Natural killer cell (primary cell): Measurements from ENCODE around the gene OXSR1. TPM values are rescaled to one million over a fixed set of nuclear protein-coding genes. Genes with fewer than 3 reads are reported as not detected.
A peak's percentile ranks its signal among the peaks of the same experiment; 100 is the strongest.

Source experiments
- ATAC-seq, 3 donors: fragments of 150-1000 bp in 2 of 3; fragments of 200-7000 bp in 1 of 3; cut with Tn5 transposase; 1 replicate in 1 of 3; 2 replicates in 2 of 3; pipeline ENCODE4 v1.10.0; 2021; ENCODE audit warnings: mild to moderate bottlenecking in 2 of 3, moderate library complexity in 2 of 3
- DNase-seq, 2 donors: peaks; one replicate each; pipeline versions ENCODE4 v3.0.0 to v3.0.0-alpha.2; 2013 to 2021; ENCODE audit warnings: mixed read lengths in 1 of 2
- H3K27ac ChIP-seq: one replicate; pipeline ENCODE4 v1.5.1; 2013; ENCODE audit warnings: mild to moderate bottlenecking, low read length
- H3K27me3 ChIP-seq: one replicate; pipeline ENCODE4 v1.6.1; 2013; ENCODE audit warnings: low read length; ENCODE audit not compliant: control insufficient read depth, insufficient read depth
- H3K36me3 ChIP-seq: one replicate; pipeline ENCODE4 v1.6.1; 2013; ENCODE audit warnings: low read length; ENCODE audit not compliant: control insufficient read depth, insufficient read depth
- H3K4me1 ChIP-seq: one replicate; pipeline ENCODE4 v1.6.1; 2013; ENCODE audit warnings: low read length; ENCODE audit not compliant: control insufficient read depth, insufficient read depth
- H3K4me3 ChIP-seq: one replicate; pipeline ENCODE4 v1.5.1; 2013; ENCODE audit warnings: low read length
- H3K9me3 ChIP-seq: one replicate; pipeline ENCODE4 v1.6.1; 2013; ENCODE audit warnings: low read length; ENCODE audit not compliant: control insufficient read depth, insufficient read depth
- H3K27ac Mint-ChIP-seq, 2 donors: one replicate each; pipeline ENCODE4 v1.8.0; 2022; ENCODE audit warnings: mild to moderate bottlenecking in 2 of 2, mixed read lengths in 2 of 2, moderate library complexity in 1 of 2
- H3K27me3 Mint-ChIP-seq, 2 donors: one replicate each; pipeline ENCODE4 v1.8.0; 2022; ENCODE audit warnings: low read depth in 2 of 2, mixed read lengths in 2 of 2
- H3K36me3 Mint-ChIP-seq: one replicate; pipeline ENCODE4 v1.8.0; 2022; ENCODE audit warnings: mixed read lengths
- H3K4me1 Mint-ChIP-seq, 2 donors: one replicate each; pipeline ENCODE4 v1.8.0; 2022; ENCODE audit warnings: mixed read lengths in 2 of 2
- H3K4me3 Mint-ChIP-seq: one replicate; pipeline ENCODE4 v1.8.0; 2022; ENCODE audit warnings: mild to moderate bottlenecking, moderate library complexity, mixed read lengths
- H3K9me3 Mint-ChIP-seq, 2 donors: one replicate each; pipeline ENCODE4 v1.8.0; 2022; ENCODE audit warnings: mixed read lengths in 2 of 2
- CTCF ChIP-seq: fragments of 200-600 bp; IDR thresholded peaks from one replicate; pipeline ENCODE4 v1.8.0; 2022; ENCODE audit warnings: antibody characterized with exemption
- WGBS: methylation state at CpG from one replicate; pipeline ENCODE4 v1.1.7; 2013; ENCODE audit warnings: missing lambda C conversion rate; ENCODE audit not compliant: insufficient coverage; 5-methylcytosine and 5-hydroxymethylcytosine counted together
- intact Hi-C: fragments of 100-400 bp; cut with micrococcal nuclease; formaldehyde crosslinking; loops from one replicate; pipeline ENCODE4 v1.14.2; 2022
- total RNA-seq, 4 donors: library from RNA; stranded (reverse); fragments of 120-200 nt in 1 of 4; gene quantifications; one replicate each; pipeline versions ENCODE4 v1.2.3 to v1.2.4, GENCODE V29; 2013 to 2022

The OXSR1 gene
- total RNA-seq, 3 donors from 2014 or later (not counting 1 experiment from before 2014, with no cell fraction given) = 37.2 to 46.1 (median 44.0) TPM

GRCh38 chr3:38164643-38164951 lies 740 bp upstream of the OXSR1 start:
- H3K36me3 ChIP-seq = no peaks in the 10 kb centered on the region
- Mint-ChIP-seq H3K36me3 (no peaks in the 10 kb centered on the region), H3K27me3 (no peaks in the 10 kb centered on the region), H3K4me1 (peaks cover 31 to 52% of the 10 kb centered on the region in 2 donors), H3K9me3 (no peaks in the 10 kb centered on the region), H3K27ac (peak overlapping the region; percentile 99 to 100), H3K4me3 (peak overlapping the region; percentile 95)
- under 1% methylated on average over 17 of the region's 17 CpGs for WGBS
- intact Hi-C loops = no loop called here
- no peaks in the 10 kb centered on the region for H3K27me3 ChIP-seq
- peak overlapping the region; percentile 94 for H3K4me3 ChIP-seq
- DNase-seq (no peak), ATAC-seq (peak in 1 of 3 donors; percentile 23)
- H3K4me1 ChIP-seq = peaks cover 17% of the 10 kb centered on the region
- H3K9me3 ChIP-seq = no peaks in the 10 kb centered on the region
- no peak for TF ChIP-seq CTCF
- peak overlapping the region; percentile 100 for H3K27ac ChIP-seq

- Histone ChIP-seq H3K27ac (peak overlapping the region; percentile 100), H3K27me3 (no peaks in the 10 kb centered on the region), H3K9me3 (no peaks in the 10 kb centered on the region), H3K4me3 (peak overlapping the region; percentile 94), H3K4me1 (peaks cover 17% of the 10 kb centered on the region), H3K36me3 (no peaks in the 10 kb centered on the region)
- ATAC-seq = peak in 1 of 3 donors; percentile 2
- Mint-ChIP-seq H3K4me3 (peak overlapping the region; percentile 95), H3K27me3 (no peaks in the 10 kb centered on the region), H3K4me1 (peaks cover 37 to 58% of the 10 kb centered on the region in 2 donors), H3K27ac (peak overlapping the region; percentile 99 to 100), H3K9me3 (no peaks in the 10 kb centered on the region), H3K36me3 (no peaks in the 10 kb centered on the region)
- TF ChIP-seq CTCF = no peak
- under 1% methylated on average over 62 of the region's 62 CpGs for WGBS
- intact Hi-C loops = loop anchor here (1.0 kb wide), 2 partner anchors 29 to 127 kb away; partner anchors contain the start of genes ACAA1 and DLEC1
- peak in 1 of 2 donors; percentile 60 for DNase-seq
Observed at GRCh38 chr3:38165722-38166387, 518 bp downstream of the OXSR1 start.

- WGBS = 96% methylated on average over 4 of the region's 4 CpGs
- Mint-ChIP-seq H3K9me3 (no peaks in the 10 kb centered on the region), H3K4me3 (peak overlapping the region; percentile 95), H3K27ac (peak overlapping the region; percentile 99 to 100), H3K27me3 (no peaks in the 10 kb centered on the region), H3K4me1 (peaks cover 48 to 69% of the 10 kb centered on the region in 2 donors), H3K36me3 (no peaks in the 10 kb centered on the region)
- no peak for TF ChIP-seq CTCF
- Histone ChIP-seq H3K36me3 (no peaks in the 10 kb centered on the region), H3K27ac (no peak overlapping the region), H3K9me3 (no peaks in the 10 kb centered on the region), H3K27me3 (no peaks in the 10 kb centered on the region), H3K4me3 (no peak overlapping the region), H3K4me1 (peaks cover 17% of the 10 kb centered on the region)
- intact Hi-C loops = no loop called here
- DNase-seq (no peak), ATAC-seq (no peak)
Observed at GRCh38 chr3:38167591-38167990, 2.3 kb downstream of the OXSR1 start.
